ENCODE measurements around the gene GPR25. TPM values are rescaled to one million over a fixed set of nuclear protein-coding genes. Genes with fewer than 3 reads are reported as not detected.

GPR25 gene
- total and polyA plus RNA-seq, 2 of the 4 experiments (the other 2 are of a cell fraction) = not detected

GRCh38 chr1:200912737-200913407 is 40.1 kb downstream of the GPR25 start:
- Histone ChIP-seq H3K9me3 (ENCODE audit: control insufficient read depth, insufficient read depth, low read length) (no peaks in the 10 kb centered on the region), H3K4me1 (ENCODE audit: control insufficient read depth, insufficient read depth, low read length) (no peaks in the 10 kb centered on the region), H4K5ac (ENCODE audit: low read depth, low read length) (no peak overlapping the region), H2BK20ac (ENCODE audit: low read depth, low read length) (no peak overlapping the region), H4K8ac (ENCODE audit: low read depth in 2 of 2, low read length in 2 of 2) (no peak overlapping the region), H2BK5ac (ENCODE audit: low read depth, low read length, poor library complexity, severe bottlenecking) (no peak overlapping the region), H2AK5ac (ENCODE audit: low read depth, low read length) (no peak overlapping the region), H3K18ac (ENCODE audit: low read depth, low read length) (no peak overlapping the region), H3K4me2 (ENCODE audit: low read depth, low read length) (no peak overlapping the region), H3K14ac (replicated peaks; ENCODE audit: low read depth, low read length) (no peak overlapping the region), H3K9me1 (ENCODE audit: insufficient read depth, low read length) (no peaks in the 10 kb centered on the region), H4K20me1 (ENCODE audit: insufficient read depth, low read length) (no peaks in the 10 kb centered on the region), H3K27ac (ENCODE audit: insufficient read depth, low read length) (no peak overlapping the region), H3K4me3 (ENCODE audit: insufficient read depth, low read depth, low read length) (no peak overlapping the region), H4K91ac (ENCODE audit: insufficient read depth, low read depth, low read length) (no peak overlapping the region), H3K56ac (ENCODE audit: extremely low read depth, insufficient read depth, low read length) (no peak overlapping the region), H2BK15ac (ENCODE audit: low read depth, low read length) (no peak overlapping the region), H2BK120ac (ENCODE audit: low read depth, low read length) (no peak overlapping the region), H3K9ac (ENCODE audit: low read depth, low read length) (no peak overlapping the region), H3K4ac (ENCODE audit: low read depth, low read length) (no peak overlapping the region), H2AFZ (replicated peaks; ENCODE audit: low read length, poor library complexity) (no peak overlapping the region), H3K36me3 (ENCODE audit: control insufficient read depth, insufficient read depth, low read length) (no peaks in the 10 kb centered on the region), H3K27me3 (ENCODE audit: control insufficient read depth, insufficient read depth, low read length) (peaks cover 27% of the 10 kb centered on the region), H2AK9ac (replicated peaks; ENCODE audit: low read depth, low read length, poor library complexity) (no peak overlapping the region), H3K23ac (ENCODE audit: low read depth, low read length) (no peak overlapping the region), H3K79me1 (ENCODE audit: low read depth in 1 of 2, low read length in 2 of 2) (no peaks in the 10 kb centered on the region)
- in situ Hi-C loops (cut with MboI; ENCODE audit: low sequenced_read_pairs) = no loop called here
- DNase-seq = no peak
- no peak for ATAC-seq (ENCODE audit: low read depth)
- POLR2A ChIA-PET (ENCODE audit: unreplicated experiment) = no interaction called here
- WGBS, 2 experiments (ENCODE audit: extremely low coverage in 2 of 2, insufficient read length in 1 of 2) = no CpG with 5 or more reads among the region's 13 CpGs
- intact Hi-C loops (cut with micrococcal nuclease) = no loop called here
- dilution Hi-C loops (cut with HindIII; ENCODE audit: low sequenced_read_pairs, unreplicated experiment) = no loop called here
- CTCF ChIA-PET = no interaction called here
- no peak for TF ChIP-seq RCOR1 (IDR thresholded peaks at IDR 0.05; ENCODE audit: insufficient replicate concordance, low read length)
- no peak for TF ChIP-seq RFX5 (IDR thresholded peaks at IDR 0.05; ENCODE audit: low read depth, low read length)
- TF ChIP-seq ELK1 (IDR thresholded peaks at IDR 0.05; ENCODE audit: borderline replicate concordance, low read depth, low read length) = no peak
- TF ChIP-seq FOS (IDR thresholded peaks at IDR 0.05; ENCODE audit: low read depth, low read length) = no peak
- no peak for TF ChIP-seq BHLHE40 (IDR thresholded peaks at IDR 0.05; ENCODE audit: low read depth, low read length)
- no peak for TF ChIP-seq USF2 (IDR thresholded peaks at IDR 0.05; ENCODE audit: low read depth, low read length)
- TF ChIP-seq MXI1 (IDR thresholded peaks at IDR 0.05; ENCODE audit: borderline replicate concordance, low read depth, low read length) = no peak
- no peak for TF ChIP-seq POLR2A (IDR thresholded peaks at IDR 0.05; ENCODE audit: low read depth, low read length)
- TF ChIP-seq MAFK (IDR thresholded peaks at IDR 0.05; ENCODE audit: low read depth, low read length) = no peak
- no peak for TF ChIP-seq CTCF (conservative IDR thresholded peaks at IDR 0.05; ENCODE audit: low read depth, low read length)
- no peak for TF ChIP-seq CHD1 (IDR thresholded peaks at IDR 0.05; ENCODE audit: low read depth, low read length)
- TF ChIP-seq NFE2L2 (IDR thresholded peaks at IDR 0.05; ENCODE audit: low read depth, low read length) = no peak
- no TSS peak for BruUV-seq (replicated peaks)

Data from IMR-90 (cell line).